Omental fat pad (tissue), 4 donors: ENCODE measurements around the gene IRGQ. TPM values are rescaled to one million over a fixed set of nuclear protein-coding genes. Genes with fewer than 3 reads are reported as not detected.
A peak's percentile ranks its signal among the peaks of the same experiment; 100 is the strongest.

Experiments
- ATAC-seq: fragments of 150-250 bp; one replicate; pipeline ENCODE4 v1.9.1; 2016; ENCODE audit warnings: mild to moderate bottlenecking, moderate library complexity; ENCODE audit not compliant: low FRiP score
- DNase-seq: peaks from one replicate; pipeline ENCODE4 v3.0.0-alpha.2; 2019; ENCODE audit warnings: low spot score
- CTCF ChIP-seq, 3 donors: fragments of 450-650 bp; IDR thresholded peaks; one replicate each; pipeline ENCODE4 v1.5.1; 2016 to 2017; ENCODE audit warnings: antibody characterized with exemption in 3 of 3, mild to moderate bottlenecking in 3 of 3, moderate library complexity in 2 of 3
- total RNA-seq, 4 donors: library from RNA; depleted of rRNA; stranded (reverse); fragments of >200 nt; gene quantifications; one replicate each; pipeline ENCODE4 v1.1.0, GENCODE V29; 2016

IRGQ gene
- total RNA-seq, 4 donors from 2014 or later = 14.4 to 24.0 (median 17.6) TPM

GRCh38 chr19:43541920-43542650, 53.8 kb downstream of the IRGQ start:
- DNase-seq (no peak), ATAC-seq (no peak)
- no peak for TF ChIP-seq CTCF (IDR thresholded peaks at IDR 0.05)

- DNase-seq (no peak), ATAC-seq (no peak)
- no peak for TF ChIP-seq CTCF (IDR thresholded peaks at IDR 0.05)
Observed at GRCh38 chr19:43540381-43540780, 55.6 kb downstream of the IRGQ start.

- DNase-seq = no peak
- no peak for TF ChIP-seq CTCF (IDR thresholded peaks at IDR 0.05)
Observed at GRCh38 chr19:43538922-43539321, 57.0 kb downstream of the IRGQ start.

GRCh38 chr19:43534816-43535761, 60.8 kb downstream of the IRGQ start:
- peak; percentile 57 for DNase-seq
- TF ChIP-seq CTCF (IDR thresholded peaks at IDR 0.05) = peak in 1 of 3 donors; percentile 4
- ATAC-seq = peak; percentile 10

More at GRCh38 chr19:43538922-43539321, 57.0 kb downstream of the IRGQ start:
- no peak for ATAC-seq

Other genes starting within 250 kb of the IRGQ start
- gene CD177, start 242.4 kb downstream of the IRGQ start, total RNA-seq = 10 to 100 TPM in 1 of 4 donors, 1 to 10 TPM in 2, under 1 TPM in 1; 0.72 to 20.3 (median 3.5) TPM
- gene TEX101, start 181.2 kb downstream of the IRGQ start, total RNA-seq = not detected
- 10 to 100 TPM in 1 of 4 donors, 1 to 10 TPM in 1, under 1 TPM in 1, not detected in 1; 0.47 to 26.4 (median 1.9) TPM for gene LYPD3, start 130.5 kb downstream of the IRGQ start, total RNA-seq
- gene PHLDB3, start 91.4 kb downstream of the IRGQ start, total RNA-seq = 1 to 10 TPM; 2.0 to 8.7 (median 3.9) TPM
- gene ETHE1, start 68.9 kb downstream of the IRGQ start, total RNA-seq = 10 to 100 TPM; 32.4 to 52.3 (median 41.3) TPM
- under 1 TPM in 1 of 4 donors, not detected in 3; 0.47 TPM for gene ZNF575, start 62.9 kb downstream of the IRGQ start, total RNA-seq
- 10 to 100 TPM; 13.0 to 24.1 (median 15.8) TPM for gene XRCC1, start 20.6 kb downstream of the IRGQ start, total RNA-seq
- 10 to 100 TPM in 2 of 4 donors, 1 to 10 TPM in 2; 3.8 to 18.4 (median 8.6) TPM for gene PINLYP, start 20.3 kb downstream of the IRGQ start, total RNA-seq
- 10 to 100 TPM; 12.3 to 15.0 (median 13.3) TPM for gene ZNF576, start 461 bp upstream of the IRGQ start, total RNA-seq
- under 1 TPM in 3 of 4 donors, not detected in 1; 0.12 to 0.46 (median 0.38) TPM for gene SRRM5, start 16.0 kb upstream of the IRGQ start, total RNA-seq
- 10 to 100 TPM; 15.4 to 22.1 (median 16.2) TPM for gene ZNF428, start 23.5 kb upstream of the IRGQ start, total RNA-seq
- 1 to 10 TPM in 3 of 4 donors, under 1 TPM in 1; 0.79 to 3.5 (median 2.5) TPM for gene CADM4, start 43.7 kb upstream of the IRGQ start, total RNA-seq
- 100 to 1,000 TPM in 2 of 4 donors, 10 to 100 TPM in 2; 36.3 to 250 (median 88.0) TPM for gene PLAUR, start 74.0 kb upstream of the IRGQ start, total RNA-seq
- not detected for gene IRGC, start 119.9 kb upstream of the IRGQ start, total RNA-seq
- 10 to 100 TPM; 13.7 to 22.8 (median 15.5) TPM for gene SMG9, start 158.8 kb upstream of the IRGQ start, total RNA-seq
- 10 to 100 TPM in 1 of 4 donors, 1 to 10 TPM in 2, under 1 TPM in 1; 0.74 to 19.1 (median 2.6) TPM for gene KCNN4, start 184.8 kb upstream of the IRGQ start, total RNA-seq
- gene LYPD5, start 206.3 kb upstream of the IRGQ start, total RNA-seq = 10 to 100 TPM in 1 of 4 donors, 1 to 10 TPM in 2, under 1 TPM in 1; 0.95 to 15.0 (median 2.4) TPM
- gene ZNF283, start 231.2 kb upstream of the IRGQ start, total RNA-seq = 10 to 100 TPM in 1 of 4 donors, 1 to 10 TPM in 3; 4.8 to 20.5 (median 7.3) TPM